Body of pancreas (tissue), 4 donors: ENCODE results near the gene NMNAT3. TPM values are rescaled to one million over a fixed set of nuclear protein-coding genes. Genes with fewer than 3 reads are reported as not detected.

ENCODE experiments used
- ATAC-seq: fragments of 150-250 bp; one replicate; pipeline ENCODE4 v1.9.1; 2016
- DNase-seq, 4 donors: peaks; one replicate each; pipeline ENCODE4 v3.0.0-alpha.2; 2019
- H3K27ac ChIP-seq, 4 donors: fragments of 200-600 bp; sonication (generic); 1 replicate in 3 of 4; 2 replicates in 1 of 4; pipeline versions ENCODE4 v1.5.1 to v1.6.1; 2016 to 2019; ENCODE audit warnings: mild to moderate bottlenecking in 1 of 4, mixed read lengths in 1 of 4, moderate library complexity in 1 of 4
- H3K27me3 ChIP-seq, 2 donors: fragments of 200-600 bp; sonication (generic); one replicate each; pipeline ENCODE4 v1.6.0; 2016; ENCODE audit warnings: mild to moderate bottlenecking in 1 of 2
- H3K36me3 ChIP-seq, 2 donors: fragments of 200-600 bp; sonication (generic); replicated peaks in 1 of 2; 2 replicates each; pipeline ENCODE4 v1.5.1; 2016; ENCODE audit warnings: low read depth in 2 of 2; ENCODE audit not compliant: insufficient read depth in 1 of 2
- H3K4me1 ChIP-seq: fragments of 200-600 bp; sonication (generic); one replicate; pipeline ENCODE4 v1.6.0; 2016
- H3K4me3 ChIP-seq, 2 donors: fragments of 200-600 bp; sonication (generic); 1 replicate in 1 of 2; 2 replicates in 1 of 2; pipeline ENCODE4 v1.5.1; 2016 to 2019
- H3K9me3 ChIP-seq, 3 donors: fragments of 200-600 bp; sonication (generic); 1 replicate in 2 of 3; 2 replicates in 1 of 3; pipeline ENCODE4 v1.5.1; 2016
- CTCF ChIP-seq, 7 experiments: fragments of 450-650 bp in 4 of 7; fragments of 200-600 bp in 3 of 7; sonication (generic) in 3 of 7; IDR thresholded peaks; one replicate each; pipeline ENCODE4 v1.5.1; 2016 to 2019; ENCODE audit warnings: antibody characterized with exemption in 7 of 7
- POLR2A ChIP-seq, 3 donors: fragments of 450-650 bp; IDR thresholded peaks; one replicate each; pipeline ENCODE4 v1.6.1; 2016; ENCODE audit warnings: antibody characterized with exemption in 3 of 3, mild to moderate bottlenecking in 2 of 3
- WGBS, 2 donors: methylation state at CpG; one replicate each; pipeline ENCODE4 v1.1.5; 2017; 5-methylcytosine and 5-hydroxymethylcytosine counted together
- intact Hi-C: fragments of 100-400 bp; cut with DNase I; formaldehyde crosslinking; loops from one replicate; pipeline ENCODE4 v1.15.1; 2023
- total RNA-seq, 2 donors: library from RNA; depleted of rRNA; stranded (reverse); fragments of >200 nt; gene quantifications; one replicate each; pipeline ENCODE4 v1.1.0, GENCODE V29; 2016

Gene NMNAT3
- total RNA-seq, 2 donors from 2014 or later = 5.7 to 12.9 TPM

DNA sequence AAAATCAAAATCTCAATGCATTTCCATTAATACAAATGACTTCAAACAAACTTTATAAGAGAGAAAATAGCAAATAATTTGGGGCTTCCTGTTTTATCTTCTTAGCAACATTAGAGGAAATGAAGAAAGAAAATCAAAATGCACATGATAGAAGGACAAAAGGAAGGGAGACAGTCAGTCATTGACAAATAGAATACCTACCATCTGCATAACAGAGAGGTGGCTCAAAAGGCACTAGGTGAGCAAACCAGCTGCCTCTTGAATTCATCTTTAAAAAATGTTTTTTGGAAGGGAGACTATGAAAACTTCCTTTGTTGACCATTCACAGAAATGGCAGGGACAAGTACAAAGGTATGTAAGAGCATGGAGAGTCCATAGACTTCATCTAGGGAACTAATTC, 9.4 kb downstream of the NMNAT3 start:
- no peak for TF ChIP-seq POLR2A (IDR thresholded peaks at IDR 0.05)
- no peak for TF ChIP-seq CTCF (IDR thresholded peaks at IDR 0.05)
- no peak overlapping the region for H3K27ac ChIP-seq
- intact Hi-C loops = no loop called here
- no peaks in the 10 kb centered on the region for H3K27me3 ChIP-seq
- no peak overlapping the region for H3K4me3 ChIP-seq
- no peaks in the 10 kb centered on the region for H3K4me1 ChIP-seq
- no peaks in the 10 kb centered on the region for H3K9me3 ChIP-seq
- ATAC-seq (no peak), DNase-seq (no peak)
- no peaks in the 10 kb centered on the region for H3K36me3 ChIP-seq

DNA sequence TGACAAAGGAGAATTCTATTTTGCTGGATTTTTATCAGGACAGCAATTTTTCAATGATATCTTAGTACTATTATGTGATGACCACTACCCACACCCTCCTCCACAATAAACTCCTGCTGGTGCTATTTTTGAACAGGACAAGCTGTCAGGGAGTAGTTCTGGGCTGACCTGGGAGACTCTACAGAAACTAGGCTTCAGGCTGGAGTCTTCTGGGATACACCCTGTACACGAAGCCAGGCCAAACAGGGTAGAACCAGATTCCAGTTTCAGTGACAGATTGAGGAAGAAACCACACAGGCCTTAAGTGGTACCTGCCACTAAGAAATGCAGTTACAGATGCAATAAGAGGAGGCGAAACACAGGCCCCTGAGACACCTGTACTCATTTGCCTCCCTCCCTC, 12.8 kb downstream of the NMNAT3 start:
- DNase-seq (no peak), ATAC-seq (no peak)
- H3K27ac ChIP-seq = no peak overlapping the region
- H3K4me1 ChIP-seq = no peaks in the 10 kb centered on the region
- no peaks in the 10 kb centered on the region for H3K27me3 ChIP-seq
- no peaks in the 10 kb centered on the region for H3K36me3 ChIP-seq
- TF ChIP-seq CTCF (IDR thresholded peaks at IDR 0.05) (no peak), POLR2A (IDR thresholded peaks at IDR 0.05) (no peak)
- no peak overlapping the region for H3K4me3 ChIP-seq
- H3K9me3 ChIP-seq = no peaks in the 10 kb centered on the region
- intact Hi-C loops = no loop called here
- 80 to 84% methylated on average over 2 of the region's 2 CpGs for WGBS, 2 donors

DNA sequence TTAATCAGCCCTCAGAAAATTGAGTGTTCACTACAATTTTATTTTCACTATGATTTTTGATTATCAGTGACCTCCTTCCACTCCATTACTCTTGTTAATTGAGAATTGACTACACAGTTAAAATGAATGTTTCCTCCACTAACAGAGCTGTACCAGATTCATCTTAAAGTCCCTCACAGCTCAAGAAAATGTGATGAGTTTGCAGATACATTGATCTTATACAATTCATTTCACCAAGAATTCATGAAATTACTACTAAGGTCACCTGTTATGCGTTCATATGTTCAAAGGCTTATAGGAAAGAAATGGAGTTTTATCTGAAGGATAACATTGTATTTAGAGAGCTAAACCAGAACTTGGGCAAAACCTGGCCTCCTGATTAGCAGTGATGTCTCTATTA, 17.5 kb downstream of the NMNAT3 start:
- 31 to 89% methylated on average over 1 of the region's 1 CpG for WGBS, 2 donors
- no peaks in the 10 kb centered on the region for H3K36me3 ChIP-seq
- H3K27ac ChIP-seq = no peak overlapping the region
- H3K4me3 ChIP-seq = no peak overlapping the region
- ATAC-seq = no peak
- no peak for DNase-seq
- H3K27me3 ChIP-seq = no peaks in the 10 kb centered on the region
- intact Hi-C loops = no loop called here
- no peaks in the 10 kb centered on the region for H3K4me1 ChIP-seq
- H3K9me3 ChIP-seq = no peaks in the 10 kb centered on the region
- no peak for TF ChIP-seq POLR2A (IDR thresholded peaks at IDR 0.05)
- TF ChIP-seq CTCF (IDR thresholded peaks at IDR 0.05) = no peak

- WGBS, 2 donors = 75 to 81% methylated on average over 4 of the region's 4 CpGs
- no peak overlapping the region for H3K27ac ChIP-seq
These were observed 18.3 kb downstream of the NMNAT3 start for GRCh38 chr3:139659511-139659910.

More at GRCh38 chr3:139659511-139659910, 18.3 kb downstream of the NMNAT3 start:
- intact Hi-C loops = no loop called here
- Histone ChIP-seq H3K4me3 (no peak overlapping the region), H3K9me3 (no peaks in the 10 kb centered on the region), H3K27me3 (no peaks in the 10 kb centered on the region), H3K4me1 (no peaks in the 10 kb centered on the region), H3K36me3 (no peaks in the 10 kb centered on the region)
- DNase-seq (no peak), ATAC-seq (no peak)
- no peak for TF ChIP-seq CTCF (IDR thresholded peaks at IDR 0.05)
